Measurements from ENCODE around the gene EMC9. TPM values are rescaled to one million over a fixed set of nuclear protein-coding genes. Genes with fewer than 3 reads are reported as not detected.

Gene EMC9
- total RNA-seq, 2 donors from 2014 or later: 9.9 to 21.1 TPM

- Histone ChIP-seq H3K36me3 (replicated peaks in 1 of 2; ENCODE audit: insufficient read depth in 1 of 2, low read depth in 2 of 2) (peaks cover 0 to 8% of the 10 kb centered on the region in 2 donors), H3K4me3 (peak overlapping the region; percentile 87 to 96), H3K27me3 (no peaks in the 10 kb centered on the region), H3K27ac (peak overlapping the region; percentile 78 to 93 (median 84)), H3K4me1 (peaks cover 45% of the 10 kb centered on the region), H3K9me3 (no peaks in the 10 kb centered on the region)
- intact Hi-C loops (cut with DNase I): no loop called here
- WGBS, 2 donors: 1 to 2% methylated on average over 8 to 9 of the region's 9 CpGs
- DNase-seq: no peak
- TF ChIP-seq CTCF (IDR thresholded peaks at IDR 0.05): no peak
- ATAC-seq: no peak
These were observed 4.5 kb upstream of the EMC9 start for GRCh38 chr14:24145690-24146452.

GRCh38 chr14:24145219-24145618, 3.8 kb upstream of the EMC9 start:
- DNase-seq (no peak), ATAC-seq (no peak)
- WGBS, 2 donors: 83 to 89% methylated on average over 2 of the region's 2 CpGs
- intact Hi-C loops (cut with DNase I): no loop called here
- no peaks in the 10 kb centered on the region for H3K27me3 ChIP-seq
- H3K36me3 ChIP-seq (replicated peaks in 1 of 2; ENCODE audit: insufficient read depth in 1 of 2, low read depth in 2 of 2): peaks cover 0 to 6% of the 10 kb centered on the region in 2 donors
- TF ChIP-seq CTCF (IDR thresholded peaks at IDR 0.05): no peak
- TF ChIP-seq POLR2A (IDR thresholded peaks at IDR 0.05): no peak
- H3K4me1 ChIP-seq: peaks cover 45% of the 10 kb centered on the region
- H3K9me3 ChIP-seq: no peaks in the 10 kb centered on the region
- H3K27ac ChIP-seq: peak overlapping the region in 3 of 4 donors; percentile 78 to 87 (median 82)
- H3K4me3 ChIP-seq: no peak overlapping the region

- Histone ChIP-seq H3K4me3 (no peak overlapping the region), H3K4me1 (peaks cover 49% of the 10 kb centered on the region)
These were observed 3.1 kb upstream of the EMC9 start for GRCh38 chr14:24144451-24144850.

GRCh38 chr14:24143511-24143910, 2.1 kb upstream of the EMC9 start:
- no peaks in the 10 kb centered on the region for H3K9me3 ChIP-seq
- H3K4me1 ChIP-seq: peaks cover 48% of the 10 kb centered on the region
- TF ChIP-seq POLR2A (IDR thresholded peaks at IDR 0.05): no peak
- no peak for TF ChIP-seq CTCF (IDR thresholded peaks at IDR 0.05)
- no peak overlapping the region for H3K27ac ChIP-seq
- intact Hi-C loops (cut with DNase I): no loop called here
- no peak overlapping the region for H3K4me3 ChIP-seq
- no peak for DNase-seq
- WGBS, 2 donors: 86 to 90% methylated on average over 2 of the region's 2 CpGs
- no peaks in the 10 kb centered on the region for H3K27me3 ChIP-seq
- no peak for ATAC-seq
- H3K36me3 ChIP-seq (replicated peaks in 1 of 2; ENCODE audit: insufficient read depth in 1 of 2, low read depth in 2 of 2): peaks cover 0 to 3% of the 10 kb centered on the region in 2 donors

More at GRCh38 chr14:24144451-24144850, 3.1 kb upstream of the EMC9 start:
- no peak overlapping the region for H3K27ac ChIP-seq
- H3K9me3 ChIP-seq: no peaks in the 10 kb centered on the region
- DNase-seq: no peak
- intact Hi-C loops (cut with DNase I): no loop called here
- TF ChIP-seq POLR2A (IDR thresholded peaks at IDR 0.05): no peak
- 81 to 88% methylated on average over 1 of the region's 1 CpG for WGBS, 2 donors
- no peaks in the 10 kb centered on the region for H3K36me3 ChIP-seq (replicated peaks in 1 of 2; ENCODE audit: insufficient read depth in 1 of 2, low read depth in 2 of 2)
- no peaks in the 10 kb centered on the region for H3K27me3 ChIP-seq
- no peak for ATAC-seq

GRCh38 chr14:24139272-24139934, 2.0 kb downstream of the EMC9 start:
- 55 to 56% methylated on average over 9 of the region's 9 CpGs for WGBS, 2 donors
- Histone ChIP-seq H3K4me1 (peaks cover 46% of the 10 kb centered on the region), H3K27ac (peak overlapping the region in 2 of 4 donors; percentile 12 to 82), H3K4me3 (no peak overlapping the region), H3K9me3 (no peaks in the 10 kb centered on the region), H3K36me3 (replicated peaks in 1 of 2; ENCODE audit: insufficient read depth in 1 of 2, low read depth in 2 of 2) (peaks cover 0 to 11% of the 10 kb centered on the region in 2 donors), H3K27me3 (no peaks in the 10 kb centered on the region)
- no peak for TF ChIP-seq POLR2A (IDR thresholded peaks at IDR 0.05)
- no peak for TF ChIP-seq CTCF (IDR thresholded peaks at IDR 0.05)
- intact Hi-C loops (cut with DNase I): no loop called here
- ATAC-seq: no peak
- DNase-seq: peak in 1 of 4 donors; percentile 42
